HG03442 (cell line): ENCODE data around the gene MYH9.

Experiments
- ATAC-seq: cut with Tn5 transposase; IDR thresholded peaks from one replicate; pipeline ENCODE4 v1.9.1; 2021; ENCODE audit warnings: mild to moderate bottlenecking, moderate library complexity; ENCODE audit not compliant: unreplicated experiment

Gene MYH9

GRCh38 chr22:36234919-36235318 is 152.8 kb downstream of the MYH9 start:
- ATAC-seq: no peak

GRCh38 chr22:36234213-36234612 is 153.6 kb downstream of the MYH9 start:
- ATAC-seq: no peak

DNA sequence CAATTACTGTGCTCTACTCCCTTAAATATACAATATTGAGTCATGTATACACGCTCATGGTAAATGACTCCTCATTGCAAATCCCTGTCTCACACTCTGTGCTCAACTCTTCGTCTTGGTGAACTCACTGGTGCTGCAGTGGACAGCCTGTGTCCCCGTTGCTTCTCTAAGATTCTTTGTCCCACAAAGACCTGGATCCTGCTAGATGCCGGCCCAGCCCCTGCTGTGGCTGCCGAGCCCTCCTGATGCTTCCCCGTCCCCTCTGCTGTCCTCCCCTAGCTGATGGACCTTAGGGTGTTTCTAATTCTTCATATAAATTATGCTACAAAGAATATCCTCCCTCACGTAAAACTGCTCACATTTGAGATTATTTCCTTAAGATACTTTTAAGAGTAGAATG is 154.0 kb downstream of the MYH9 start:
- no peak for ATAC-seq

GRCh38 chr22:36232715-36233401 is 154.9 kb downstream of the MYH9 start:
- no peak for ATAC-seq
